H9 (cell line): Measurements from ENCODE around the gene TUSC7. TPM values are rescaled to one million over a fixed set of nuclear protein-coding genes. Genes with fewer than 3 reads are reported as not detected.

Experiments
- DNase-seq: peaks from one replicate; pipeline ENCODE4 v3.0.0-alpha.2; 2017
- H2AFZ ChIP-seq: one replicate; pipeline ENCODE4 v1.6.1; 2013; ENCODE audit warnings: mild to moderate bottlenecking, low read length, control low read depth, moderate library complexity
- H2AK5ac ChIP-seq: 2 replicates; pipeline ENCODE4 v1.6.1; 2013; ENCODE audit warnings: low read length, control low read depth, mixed read lengths; ENCODE audit not compliant: insufficient read length
- H2BK120ac ChIP-seq: one replicate; pipeline ENCODE4 v1.6.1; 2013; ENCODE audit warnings: low read depth, mild to moderate bottlenecking, low read length, control low read depth, inconsistent platforms; ENCODE audit not compliant: poor library complexity, severe bottlenecking
- H2BK12ac ChIP-seq: 2 replicates; pipeline ENCODE4 v1.6.1; 2013; ENCODE audit warnings: low read length, control low read depth, mixed read lengths, low read depth; ENCODE audit not compliant: insufficient read length
- H2BK15ac ChIP-seq: 2 replicates; pipeline ENCODE4 v1.6.1; 2013; ENCODE audit warnings: low read depth, low read length, control low read depth
- H2BK20ac ChIP-seq: one replicate; pipeline ENCODE4 v1.6.1; 2013; ENCODE audit warnings: low read depth, mild to moderate bottlenecking, low read length, control low read depth, inconsistent platforms; ENCODE audit not compliant: poor library complexity, severe bottlenecking
- H2BK5ac ChIP-seq: 2 replicates; pipeline ENCODE4 v1.6.1; 2013; ENCODE audit warnings: low read length, control low read depth, mixed read lengths; ENCODE audit not compliant: insufficient read length
- H3K14ac ChIP-seq: 2 replicates; pipeline ENCODE4 v1.6.1; 2013; ENCODE audit warnings: low read length, control low read depth; ENCODE audit not compliant: insufficient read depth
- H3K18ac ChIP-seq: 2 replicates; pipeline ENCODE4 v1.6.1; 2013; ENCODE audit warnings: low read depth, mild to moderate bottlenecking, mixed read lengths, low read length, control low read depth; ENCODE audit not compliant: insufficient read length
- H3K23ac ChIP-seq: 2 replicates; pipeline ENCODE4 v1.6.1; 2013; ENCODE audit warnings: low read length, control low read depth, mixed read lengths, low read depth; ENCODE audit not compliant: insufficient read length
- H3K23me2 ChIP-seq: 2 replicates; pipeline ENCODE4 v1.6.1; 2013; ENCODE audit warnings: low read depth, mild to moderate bottlenecking, mixed read lengths, low read length, control low read depth; ENCODE audit not compliant: insufficient read length, poor library complexity, severe bottlenecking
- H3K27ac ChIP-seq: 2 replicates; pipeline ENCODE4 v1.5.1; 2013; ENCODE audit warnings: low read length, control low read depth, mixed read lengths, low read depth; ENCODE audit not compliant: insufficient read length
- H3K27me3 ChIP-seq: 2 replicates; pipeline ENCODE4 v1.6.1; 2013; ENCODE audit warnings: low read length, control low read depth, inconsistent platforms; ENCODE audit not compliant: insufficient read depth
- H3K4ac ChIP-seq: 2 replicates; pipeline ENCODE4 v1.6.1; 2013; ENCODE audit warnings: low read depth, mild to moderate bottlenecking, control low read depth, inconsistent platforms, low read length, moderate library complexity
- H3K4me1 ChIP-seq: 2 replicates; pipeline ENCODE4 v1.6.1; 2013; ENCODE audit warnings: low read length, control low read depth, inconsistent platforms; ENCODE audit not compliant: insufficient read depth
- H3K4me2 ChIP-seq: 2 replicates; pipeline ENCODE4 v1.6.1; 2013; ENCODE audit warnings: low read length, control low read depth, mixed read lengths; ENCODE audit not compliant: insufficient read length, insufficient read depth
- H3K56ac ChIP-seq: 2 replicates; pipeline ENCODE4 v1.6.1; 2013; ENCODE audit warnings: low read depth, mild to moderate bottlenecking, mixed read lengths, low read length, control low read depth; ENCODE audit not compliant: insufficient read length
- H3K79me1 ChIP-seq: 2 replicates; pipeline ENCODE4 v1.6.1; 2013; ENCODE audit warnings: low read depth, mild to moderate bottlenecking, moderate library complexity, low read length, control low read depth, inconsistent platforms; ENCODE audit not compliant: insufficient read depth, poor library complexity, severe bottlenecking
- H3K79me2 ChIP-seq: 2 replicates; pipeline ENCODE4 v1.6.1; 2013; ENCODE audit warnings: low read length, control low read depth, inconsistent platforms; ENCODE audit not compliant: insufficient read depth
- H3K9ac ChIP-seq: 2 replicates; pipeline ENCODE4 v1.6.1; 2013; ENCODE audit warnings: low read length, control low read depth, mixed read lengths; ENCODE audit not compliant: insufficient read length; ENCODE audit errors: extremely low read depth
- H3K9me3 ChIP-seq: one replicate; pipeline ENCODE4 v1.6.1; 2013; ENCODE audit warnings: low read depth, low read length, inconsistent platforms; ENCODE audit not compliant: control insufficient read depth
- H3T11ph ChIP-seq: one replicate; pipeline ENCODE4 v1.6.1; 2013; ENCODE audit warnings: mild to moderate bottlenecking, low read length, control low read depth, inconsistent platforms
- H4K20me1 ChIP-seq: one replicate; pipeline ENCODE4 v1.6.1; 2013; ENCODE audit not compliant: control insufficient read depth, insufficient read length, insufficient read depth
- H4K5ac ChIP-seq: 2 replicates; pipeline ENCODE4 v1.6.1; 2013; ENCODE audit warnings: low read depth, mild to moderate bottlenecking, mixed read lengths, low read length, control low read depth; ENCODE audit not compliant: insufficient read length
- H4K8ac ChIP-seq: replicated peaks from 2 replicates; pipeline ENCODE4 v1.6.1; 2013; ENCODE audit warnings: low read length, control low read depth, mixed read lengths, low read depth; ENCODE audit not compliant: insufficient read length
- H4K91ac ChIP-seq: 2 replicates; pipeline ENCODE4 v1.6.1; 2013; ENCODE audit warnings: low read depth, mild to moderate bottlenecking, moderate library complexity, mixed read lengths, low read length, control low read depth; ENCODE audit not compliant: insufficient read length
- H3K27ac Mint-ChIP-seq, 3 experiments: 2 replicates in 2 of 3; 3 replicates in 1 of 3; pipeline ENCODE4 v1.8.0; 2020 to 2021; ENCODE audit warnings: mixed read lengths in 3 of 3, mild to moderate bottlenecking in 1 of 3, moderate library complexity in 1 of 3
- H3K27me3 Mint-ChIP-seq: 2 replicates; pipeline ENCODE4 v1.8.0; 2021; ENCODE audit warnings: low read depth, mild to moderate bottlenecking, moderate library complexity, mixed read lengths
- H3K36me3 Mint-ChIP-seq, 3 experiments: 2 replicates in 2 of 3; 3 replicates in 1 of 3; pipeline ENCODE4 v1.8.0; 2020 to 2021; ENCODE audit warnings: low read depth in 3 of 3, mixed read lengths in 3 of 3; ENCODE audit not compliant: insufficient read depth in 1 of 3
- H3K4me1 Mint-ChIP-seq, 2 experiments: 2 replicates each; pipeline ENCODE4 v1.8.0; 2020; ENCODE audit warnings: mixed read lengths in 2 of 2
- H3K4me3 Mint-ChIP-seq, 2 experiments: 2 replicates in 1 of 2; 3 replicates in 1 of 2; pipeline ENCODE4 v1.8.0; 2020 to 2021; ENCODE audit warnings: mild to moderate bottlenecking in 2 of 2, mixed read lengths in 2 of 2, moderate library complexity in 1 of 2
- H3K9me3 Mint-ChIP-seq, 2 experiments: 2 replicates in 1 of 2; 3 replicates in 1 of 2; pipeline ENCODE4 v1.8.0; 2020; ENCODE audit warnings: mild to moderate bottlenecking in 2 of 2, mixed read lengths in 2 of 2, moderate library complexity in 1 of 2
- CTCF ChIP-seq: fragments of 200-600 bp; sonication (generic); conservative IDR thresholded peaks from 3 replicates; pipeline ENCODE4 v1.8.0; 2021; ENCODE audit warnings: antibody characterized with exemption, mild to moderate bottlenecking
- WGBS: extraction: QIAGEN DNeasy Blood & Tissue Kit; methylation state at CpG from one replicate; pipeline ENCODE4 v1.1.7; 2013; ENCODE audit warnings: missing lambda C conversion rate, low lambda C conversion rate, mixed read lengths; ENCODE audit not compliant: insufficient read length; ENCODE audit errors: extremely low coverage; 5-methylcytosine and 5-hydroxymethylcytosine counted together
- long read RNA-seq: library from polyadenylated mRNA; unstranded; transcript quantifications from one replicate; pipeline ENCODE4 v2.0.0, GENCODE V29; 2020
- total RNA-seq: library from RNA; stranded (reverse); gene quantifications from 2 replicates; pipeline ENCODE4 v1.2.1, GENCODE V29; 2021

Gene TUSC7
- not detected in 2 replicates for total RNA-seq
- long read RNA-seq = 0 reads

GRCh38 chr3:116709479-116709878 lies at the start of gene TUSC7:
TUSC7 (plus strand) TSS chr3:116709779.
- Histone ChIP-seq H4K20me1 (no peaks in the 10 kb centered on the region), H3K27ac (no peak within 1 kb of the TSS), H3K23ac (no peak within 1 kb of the TSS), H4K8ac (no peak within 1 kb of the TSS), H4K5ac (no peak within 1 kb of the TSS), H3K9ac (no peak within 1 kb of the TSS), H3K9me3 (no peaks in the 10 kb centered on the region), H2BK5ac (no peak within 1 kb of the TSS), H3K4me1 (no peaks in the 10 kb centered on the region), H3K4me2 (no peak within 1 kb of the TSS), H2BK12ac (no peak within 1 kb of the TSS), H3K4ac (no peak within 1 kb of the TSS), H3T11ph (no peak within 1 kb of the TSS), H3K14ac (no peak within 1 kb of the TSS), H2AK5ac (no peak within 1 kb of the TSS), H3K79me1 (no peaks in the 10 kb centered on the region), H3K23me2 (no peaks in the 10 kb centered on the region), H2BK20ac (no peak within 1 kb of the TSS), H2BK15ac (no peak within 1 kb of the TSS), H4K91ac (no peak within 1 kb of the TSS), H3K18ac (no peak within 1 kb of the TSS), H3K27me3 (no peaks in the 10 kb centered on the region), H3K56ac (no peak within 1 kb of the TSS), H2AFZ (no peak within 1 kb of the TSS), H3K79me2 (no peaks in the 10 kb centered on the region), H2BK120ac (no peak within 1 kb of the TSS)
- Mint-ChIP-seq H3K9me3 (no peaks in the 10 kb centered on the region), H3K27ac (no peak within 1 kb of the TSS), H3K4me1 (no peaks in the 10 kb centered on the region), H3K36me3 (no peaks in the 10 kb centered on the region), H3K27me3 (no peaks in the 10 kb centered on the region; the same call in 1 of the 2 replicates), H3K4me3 (no peak within 1 kb of the TSS)
- no peak for DNase-seq
- WGBS = no CpG with 5 or more reads among the region's 4 CpGs
- no peak for TF ChIP-seq CTCF
